Karpas-422 (cell line): Measurements from ENCODE around the gene ZNF462. TPM values are rescaled to one million over a fixed set of nuclear protein-coding genes. Genes with fewer than 3 reads are reported as not detected.

Experiments used
- DNase-seq: peaks from one replicate; pipeline ENCODE4 v3.0.0-alpha.2; 2015
- H2AFZ ChIP-seq: fragments of 200-600 bp; sonication (generic); 2 replicates; pipeline ENCODE4 v1.6.1; 2014; ENCODE audit warnings: antibody characterized with exemption, low read length, mixed read lengths
- H3K27ac ChIP-seq: fragments of 200-600 bp; sonication (generic); 2 replicates; pipeline ENCODE4 v1.5.1; 2014; ENCODE audit warnings: mild to moderate bottlenecking, low read length, moderate library complexity
- H3K27me3 ChIP-seq: fragments of 200-600 bp; sonication (generic); 2 replicates; pipeline ENCODE4 v1.6.1; 2014; ENCODE audit warnings: low read length, mixed read lengths
- H3K36me3 ChIP-seq: fragments of 200-600 bp; sonication (generic); 2 replicates; pipeline ENCODE4 v1.6.1; 2014; ENCODE audit warnings: low read length, mixed read lengths; ENCODE audit not compliant: insufficient read depth
- H3K4me1 ChIP-seq: fragments of 200-600 bp; sonication (generic); 2 replicates; pipeline ENCODE4 v1.6.1; 2014; ENCODE audit warnings: mild to moderate bottlenecking, low read length, mixed read lengths
- H3K4me2 ChIP-seq: fragments of 200-600 bp; sonication (generic); 2 replicates; pipeline ENCODE4 v1.6.1; 2014; ENCODE audit warnings: low read length, low read depth, mild to moderate bottlenecking; ENCODE audit not compliant: poor library complexity, severe bottlenecking
- H3K4me3 ChIP-seq: fragments of 200-600 bp; sonication (generic); 2 replicates; pipeline ENCODE4 v1.5.1; 2014; ENCODE audit warnings: mild to moderate bottlenecking, antibody characterized with exemption, low read length, mixed read lengths
- H3K79me2 ChIP-seq: fragments of 200-600 bp; sonication (generic); 2 replicates; pipeline ENCODE4 v1.6.1; 2014; ENCODE audit warnings: mild to moderate bottlenecking, low read length, mixed read lengths
- H3K9ac ChIP-seq: fragments of 200-600 bp; sonication (generic); 2 replicates; pipeline ENCODE4 v1.6.0; 2014; ENCODE audit warnings: low read length
- H3K9me2 ChIP-seq: fragments of 200-600 bp; sonication (generic), shearing (Covaris generic); replicated peaks from 2 replicates; pipeline ENCODE4 v1.6.0; 2014; ENCODE audit warnings: mild to moderate bottlenecking, low read length, moderate library complexity; ENCODE audit not compliant: insufficient read depth
- H3K9me3 ChIP-seq: fragments of 300-700, 200-600 bp; sonication (generic); 2 replicates; pipeline ENCODE4 v1.6.1; 2014; ENCODE audit warnings: low read length, mixed read lengths
- H4K20me1 ChIP-seq: fragments of 200-600 bp; sonication (generic); 2 replicates; pipeline ENCODE4 v1.6.1; 2014; ENCODE audit warnings: mild to moderate bottlenecking, antibody characterized with exemption, low read length, low read depth; ENCODE audit not compliant: insufficient read depth
- total RNA-seq: library from RNA; depleted of rRNA; stranded (reverse); fragments of >200 nt; shearing (Covaris generic); gene quantifications from 2 replicates; pipeline ENCODE4 v1.2.3, GENCODE V29; 2014; ENCODE audit warnings: low replicate concordance

ZNF462 gene
- total RNA-seq, 1 experiment from 2014 or later: not detected

DNA sequence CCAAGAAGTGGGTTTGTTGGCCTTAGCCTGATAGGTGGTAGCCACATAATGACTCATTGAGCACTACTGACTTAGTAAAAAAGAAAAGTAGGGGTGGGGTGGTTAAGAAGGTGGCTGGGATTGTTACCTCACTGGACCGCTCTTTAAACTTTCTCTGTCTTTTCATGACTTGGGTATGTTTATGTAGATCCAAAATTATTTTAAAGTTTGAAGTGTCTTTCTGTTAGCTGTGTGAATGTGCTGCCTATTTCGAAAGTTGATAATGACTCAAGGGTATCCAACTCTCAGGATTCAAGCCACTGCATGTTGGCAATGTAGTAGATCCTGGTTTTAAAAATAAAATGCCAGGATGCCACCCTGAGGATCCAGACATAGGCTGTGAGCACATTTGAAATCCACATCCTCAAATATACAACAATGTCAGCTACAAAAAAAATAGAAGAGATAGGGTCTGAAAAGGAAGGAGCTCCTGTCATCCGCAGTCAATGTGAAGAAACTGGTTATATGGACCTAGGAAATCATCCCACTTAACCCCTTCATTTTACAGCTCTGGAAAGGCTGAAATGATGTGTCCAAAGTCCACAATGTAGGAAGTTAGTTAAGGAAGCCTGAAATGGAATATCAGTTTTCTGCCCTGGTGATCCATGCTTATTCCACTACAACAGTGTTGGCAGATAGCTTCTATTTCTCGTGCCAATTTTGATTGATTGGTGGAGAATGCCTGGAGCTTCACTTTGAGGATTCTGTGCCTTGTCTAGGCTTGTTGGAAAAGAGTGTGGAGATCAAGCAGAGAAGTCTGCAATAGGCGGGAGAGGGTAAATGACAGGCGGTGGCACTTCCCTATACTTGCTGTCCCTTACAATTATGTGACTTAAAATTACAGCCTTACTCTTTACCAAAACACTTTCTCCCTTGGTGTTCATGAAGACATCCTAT lies 23.4 kb downstream of the ZNF462 start:
- Histone ChIP-seq H3K27me3 (no peaks in the 10 kb centered on the region), H3K27ac (no peak overlapping the region), H3K4me1 (no peaks in the 10 kb centered on the region), H4K20me1 (no peaks in the 10 kb centered on the region), H3K9me3 (no peaks in the 10 kb centered on the region), H3K4me2 (no peak overlapping the region), H3K36me3 (no peaks in the 10 kb centered on the region), H3K4me3 (no peak overlapping the region), H3K79me2 (no peaks in the 10 kb centered on the region), H3K9me2 (no peaks in the 10 kb centered on the region), H2AFZ (no peak overlapping the region), H3K9ac (no peak overlapping the region)
- no peak for DNase-seq

DNA sequence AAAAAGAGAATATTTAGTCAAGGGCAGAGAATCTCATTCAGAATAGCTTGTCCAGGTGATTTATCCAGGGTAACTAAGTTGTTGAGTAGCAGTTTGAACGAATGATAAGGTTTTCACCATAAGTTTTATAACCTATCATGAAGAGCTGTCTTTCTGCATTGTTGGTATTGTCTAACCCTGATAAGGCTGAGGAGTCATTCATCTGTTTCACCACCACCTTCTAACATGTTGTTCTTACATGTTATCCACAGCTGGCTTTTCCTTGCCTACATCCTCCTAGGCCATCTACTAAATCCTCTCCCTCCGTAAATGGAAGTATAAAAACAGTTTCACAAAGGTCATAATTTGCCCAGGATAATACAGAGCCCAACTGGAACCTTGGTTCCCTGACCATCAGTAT lies 24.1 kb downstream of the ZNF462 start:
- no peak overlapping the region for H3K9ac ChIP-seq
- no peak for DNase-seq
- no peaks in the 10 kb centered on the region for H3K27me3 ChIP-seq
- H3K4me2 ChIP-seq: no peak overlapping the region
- H3K36me3 ChIP-seq: no peaks in the 10 kb centered on the region
- no peak overlapping the region for H3K27ac ChIP-seq
- H3K9me3 ChIP-seq: no peaks in the 10 kb centered on the region
- H3K9me2 ChIP-seq: no peaks in the 10 kb centered on the region
- H2AFZ ChIP-seq: no peak overlapping the region
- no peaks in the 10 kb centered on the region for H3K4me1 ChIP-seq
- H3K79me2 ChIP-seq: no peaks in the 10 kb centered on the region
- H4K20me1 ChIP-seq: no peaks in the 10 kb centered on the region
- H3K4me3 ChIP-seq: no peak overlapping the region

DNA sequence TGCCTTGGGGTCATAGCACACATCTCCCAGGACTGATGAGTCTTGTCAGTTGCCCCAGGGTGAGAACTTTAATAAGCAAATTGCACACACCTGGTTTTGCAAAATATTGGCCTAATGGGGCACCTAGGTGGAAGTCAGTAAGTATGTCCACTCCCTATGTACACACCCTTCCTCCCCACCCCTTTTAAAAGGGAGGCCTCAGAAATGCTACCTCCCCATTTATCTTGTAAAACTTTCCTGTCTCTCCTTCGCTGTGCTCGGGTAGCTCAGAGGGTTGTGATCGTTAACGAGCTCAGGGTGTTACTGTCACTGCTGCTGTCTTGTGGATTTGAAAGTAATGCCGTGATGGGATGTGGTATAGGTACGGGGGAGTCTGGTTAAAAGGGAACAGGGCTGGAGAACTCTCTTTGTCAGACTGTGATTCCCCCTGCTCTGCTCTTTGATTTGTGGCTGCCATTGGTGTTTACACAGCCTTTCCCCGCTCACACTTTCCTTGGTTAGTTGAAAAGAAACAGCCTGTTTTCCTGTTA lies 26.2 kb downstream of the ZNF462 start:
- Histone ChIP-seq H2AFZ (no peak overlapping the region), H3K36me3 (no peaks in the 10 kb centered on the region), H3K4me1 (no peaks in the 10 kb centered on the region), H3K4me3 (no peak overlapping the region), H4K20me1 (no peaks in the 10 kb centered on the region), H3K27ac (no peak overlapping the region), H3K9me3 (no peaks in the 10 kb centered on the region), H3K9me2 (no peaks in the 10 kb centered on the region), H3K79me2 (no peaks in the 10 kb centered on the region), H3K9ac (no peak overlapping the region), H3K27me3 (no peaks in the 10 kb centered on the region), H3K4me2 (no peak overlapping the region)
- no peak for DNase-seq

DNA sequence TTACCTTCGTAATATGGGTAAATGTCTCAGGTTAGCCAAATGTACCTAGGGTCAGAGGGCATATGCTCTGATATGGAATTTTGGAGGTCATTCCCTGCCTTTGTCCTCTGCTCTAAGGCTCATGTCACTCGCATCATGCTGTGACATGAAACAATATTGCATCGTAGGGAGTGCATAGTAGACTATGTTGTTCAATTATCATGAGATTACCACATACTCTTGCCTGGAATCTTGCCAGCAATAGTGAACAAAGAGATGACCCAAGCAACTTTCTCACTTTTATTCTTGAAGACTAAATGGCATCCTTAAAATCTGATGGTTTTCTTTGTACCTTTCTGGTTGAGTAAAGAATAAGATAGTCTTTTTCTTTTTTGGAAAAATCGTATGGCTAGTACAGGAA lies 27.6 kb downstream of the ZNF462 start:
- no peaks in the 10 kb centered on the region for H3K9me2 ChIP-seq
- no peaks in the 10 kb centered on the region for H3K36me3 ChIP-seq
- no peak overlapping the region for H3K9ac ChIP-seq
- no peak overlapping the region for H3K27ac ChIP-seq
- no peaks in the 10 kb centered on the region for H3K79me2 ChIP-seq
- no peak overlapping the region for H3K4me3 ChIP-seq
- H4K20me1 ChIP-seq: no peaks in the 10 kb centered on the region
- DNase-seq: no peak
- H3K9me3 ChIP-seq: no peaks in the 10 kb centered on the region
- no peaks in the 10 kb centered on the region for H3K4me1 ChIP-seq
- no peak overlapping the region for H3K4me2 ChIP-seq
- H3K27me3 ChIP-seq: no peaks in the 10 kb centered on the region
- no peak overlapping the region for H2AFZ ChIP-seq

DNA sequence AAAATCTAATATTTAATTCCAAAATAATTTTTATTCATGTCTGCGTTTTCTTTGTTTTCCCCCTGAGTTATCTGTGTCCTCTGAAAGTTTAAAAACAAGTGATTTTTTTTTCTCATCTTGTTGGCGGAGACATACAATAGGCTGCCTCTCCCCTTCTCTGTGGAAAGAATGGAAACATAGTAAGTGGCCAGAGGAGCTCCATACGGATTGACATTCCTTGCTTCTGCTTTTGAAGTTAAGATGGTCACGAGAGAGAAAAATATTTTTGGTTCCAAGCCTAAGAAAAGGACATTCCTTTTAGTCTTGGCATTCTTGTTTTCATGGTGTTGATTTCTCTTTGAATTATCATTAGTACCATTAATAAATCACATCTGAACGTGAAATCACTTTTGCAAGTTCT lies 28.3 kb downstream of the ZNF462 start:
- Histone ChIP-seq H3K27ac (no peak overlapping the region), H4K20me1 (no peaks in the 10 kb centered on the region), H3K4me3 (no peak overlapping the region), H2AFZ (no peak overlapping the region), H3K4me1 (no peaks in the 10 kb centered on the region), H3K79me2 (no peaks in the 10 kb centered on the region), H3K9ac (no peak overlapping the region), H3K9me2 (no peaks in the 10 kb centered on the region), H3K27me3 (no peaks in the 10 kb centered on the region), H3K9me3 (no peaks in the 10 kb centered on the region), H3K4me2 (no peak overlapping the region), H3K36me3 (no peaks in the 10 kb centered on the region)
- no peak for DNase-seq

DNA sequence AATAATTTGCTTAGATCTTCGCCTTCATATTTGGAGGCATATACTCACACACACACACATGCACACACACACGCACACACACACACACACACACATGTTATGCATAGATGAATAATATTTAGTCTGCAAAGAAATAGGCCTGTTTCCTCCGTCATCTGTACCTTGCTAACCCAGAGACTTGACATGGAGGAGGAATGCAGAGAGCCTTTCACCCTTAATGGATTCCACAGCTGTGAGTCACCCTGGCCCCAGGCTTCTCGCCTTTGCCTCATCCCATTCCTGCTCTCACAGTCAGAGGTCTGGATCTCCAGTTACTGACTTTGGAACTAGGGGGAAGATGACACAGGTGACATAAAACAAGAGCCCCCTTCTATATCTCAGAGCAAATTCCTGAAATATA lies 29.7 kb downstream of the ZNF462 start:
- Histone ChIP-seq H3K4me3 (no peak overlapping the region), H2AFZ (no peak overlapping the region), H3K27ac (no peak overlapping the region), H4K20me1 (no peaks in the 10 kb centered on the region), H3K9me3 (no peaks in the 10 kb centered on the region), H3K9me2 (no peaks in the 10 kb centered on the region), H3K9ac (no peak overlapping the region), H3K36me3 (no peaks in the 10 kb centered on the region), H3K4me2 (no peak overlapping the region), H3K27me3 (no peaks in the 10 kb centered on the region), H3K4me1 (no peaks in the 10 kb centered on the region), H3K79me2 (no peaks in the 10 kb centered on the region)
- no peak for DNase-seq

DNA sequence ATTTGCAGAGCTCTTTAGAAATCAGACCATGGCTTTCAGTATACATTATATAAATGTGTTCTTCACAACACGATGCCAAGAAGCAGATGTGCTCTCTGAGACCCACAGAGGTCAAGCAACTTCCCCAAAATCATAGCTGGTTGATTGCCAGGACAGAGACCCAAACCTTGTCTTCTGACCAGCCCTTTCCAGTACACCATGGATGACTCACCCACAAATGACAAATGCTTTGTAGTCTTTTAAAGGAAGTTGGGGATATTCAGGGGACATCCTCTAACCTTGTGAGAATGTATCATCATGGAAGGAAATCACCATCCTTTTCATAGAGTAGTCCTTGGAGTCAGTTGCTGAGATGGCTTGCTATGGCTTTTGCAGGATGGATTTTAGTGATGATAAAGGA lies 30.1 kb downstream of the ZNF462 start:
- H3K79me2 ChIP-seq: no peaks in the 10 kb centered on the region
- H3K4me1 ChIP-seq: no peaks in the 10 kb centered on the region
- no peak overlapping the region for H3K4me3 ChIP-seq
- H3K9ac ChIP-seq: no peak overlapping the region
- H2AFZ ChIP-seq: no peak overlapping the region
- no peak overlapping the region for H3K4me2 ChIP-seq
- H3K9me3 ChIP-seq: no peaks in the 10 kb centered on the region
- no peaks in the 10 kb centered on the region for H3K36me3 ChIP-seq
- no peaks in the 10 kb centered on the region for H4K20me1 ChIP-seq
- H3K27me3 ChIP-seq: no peaks in the 10 kb centered on the region
- H3K27ac ChIP-seq: no peak overlapping the region
- no peaks in the 10 kb centered on the region for H3K9me2 ChIP-seq
- DNase-seq: no peak

DNA sequence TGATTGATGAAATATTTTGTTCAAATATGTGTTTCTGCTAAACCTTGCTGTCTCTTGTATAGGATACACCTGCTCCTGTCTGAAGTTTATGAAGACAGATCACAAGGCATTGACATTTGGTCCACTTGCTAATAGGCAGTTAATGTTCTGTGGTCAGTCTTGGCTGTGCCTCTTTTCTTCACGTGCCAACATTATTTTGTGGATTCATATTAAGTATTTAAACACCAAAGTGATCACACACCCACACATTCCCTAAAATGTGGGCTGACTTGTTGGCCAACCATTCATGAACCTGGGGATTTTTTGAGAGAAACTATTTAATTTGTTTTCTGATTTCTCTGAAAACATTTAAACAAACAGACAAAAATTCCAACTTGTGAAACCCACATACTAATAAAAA lies 33.7 kb downstream of the ZNF462 start:
- H3K4me2 ChIP-seq: no peak overlapping the region
- no peak overlapping the region for H3K9ac ChIP-seq
- no peaks in the 10 kb centered on the region for H3K4me1 ChIP-seq
- H3K9me3 ChIP-seq: no peaks in the 10 kb centered on the region
- no peak overlapping the region for H3K4me3 ChIP-seq
- no peaks in the 10 kb centered on the region for H3K79me2 ChIP-seq
- H3K9me2 ChIP-seq: no peaks in the 10 kb centered on the region
- H3K27me3 ChIP-seq: no peaks in the 10 kb centered on the region
- H2AFZ ChIP-seq: no peak overlapping the region
- H4K20me1 ChIP-seq: no peaks in the 10 kb centered on the region
- no peaks in the 10 kb centered on the region for H3K36me3 ChIP-seq
- no peak for DNase-seq
- H3K27ac ChIP-seq: no peak overlapping the region
